BJ (cell line): ENCODE results near the gene MYO18B. TPM values are rescaled to one million over a fixed set of nuclear protein-coding genes. Genes with fewer than 3 reads are reported as not detected.
"Not testable (repeated sequence)": the region's sequence is repeated elsewhere in the genome, so short reads cannot be mapped to it uniquely, and the experiment has no call there.

Experiments
- CTCF ChIA-PET: fragments of 350-600 bp; formaldehyde crosslinking; extraction: SDS; loops from one replicate; lab custom pipeline; 2021; ENCODE audit warnings: antibody characterized with exemption, inconsistent platforms; lab: Yijun Ruan, JAX
- POLR2A ChIA-PET: fragments of 300-600 bp; sonication (Branson Sonifier 250); formaldehyde crosslinking; extraction: SDS; loops from one replicate; lab custom pipeline; 2021; ENCODE audit warnings: antibody characterized with exemption; lab: Charles Lee
- DNase-seq: peaks from one replicate; pipeline ENCODE4 v3.0.0-alpha.2; 2011; ENCODE audit warnings: low read depth
- H3K27me3 ChIP-seq: 2 replicates; pipeline ENCODE4 v1.6.0; 2011; ENCODE audit warnings: low read length; ENCODE audit not compliant: control insufficient read depth, insufficient read depth
- H3K36me3 ChIP-seq: 2 replicates; pipeline ENCODE4 v1.5.1; 2011; ENCODE audit warnings: low read length; ENCODE audit not compliant: control insufficient read depth, insufficient read depth
- H3K4me3 ChIP-seq: 2 replicates; pipeline ENCODE4 v1.5.1; 2011; ENCODE audit warnings: low read depth, mild to moderate bottlenecking, control low read depth, low read length
- polyA plus RNA-seq: library from polyadenylated mRNA; depleted of rRNA; stranded (reverse); fragments of >200 nt; gene quantifications from 2 replicates; pipeline ENCODE4 v1.2.3, GENCODE V29; 2011
- TF ChIP-seq, protein P1 (sequence below): IDR thresholded peaks from 2 replicates; pipeline ENCODE4 v1.5.1; 2011; ENCODE audit warnings: low read depth, mild to moderate bottlenecking, control low read depth, inconsistent platforms, low read length, moderate library complexity; ENCODE audit not compliant: insufficient read depth

Gene MYO18B
- polyA plus RNA-seq, 1 experiment: not detected

GRCh38 chr22:25979968-25980367, 238.0 kb downstream of the MYO18B start:
- POLR2A ChIA-PET: no interaction called here
- CTCF ChIA-PET: no interaction called here
- Histone ChIP-seq H3K36me3 (no peaks in the 10 kb centered on the region), H3K4me3 (no peak overlapping the region), H3K27me3 (no peaks in the 10 kb centered on the region)
- no peak for DNase-seq
- TF ChIP-seq, protein P1, sequence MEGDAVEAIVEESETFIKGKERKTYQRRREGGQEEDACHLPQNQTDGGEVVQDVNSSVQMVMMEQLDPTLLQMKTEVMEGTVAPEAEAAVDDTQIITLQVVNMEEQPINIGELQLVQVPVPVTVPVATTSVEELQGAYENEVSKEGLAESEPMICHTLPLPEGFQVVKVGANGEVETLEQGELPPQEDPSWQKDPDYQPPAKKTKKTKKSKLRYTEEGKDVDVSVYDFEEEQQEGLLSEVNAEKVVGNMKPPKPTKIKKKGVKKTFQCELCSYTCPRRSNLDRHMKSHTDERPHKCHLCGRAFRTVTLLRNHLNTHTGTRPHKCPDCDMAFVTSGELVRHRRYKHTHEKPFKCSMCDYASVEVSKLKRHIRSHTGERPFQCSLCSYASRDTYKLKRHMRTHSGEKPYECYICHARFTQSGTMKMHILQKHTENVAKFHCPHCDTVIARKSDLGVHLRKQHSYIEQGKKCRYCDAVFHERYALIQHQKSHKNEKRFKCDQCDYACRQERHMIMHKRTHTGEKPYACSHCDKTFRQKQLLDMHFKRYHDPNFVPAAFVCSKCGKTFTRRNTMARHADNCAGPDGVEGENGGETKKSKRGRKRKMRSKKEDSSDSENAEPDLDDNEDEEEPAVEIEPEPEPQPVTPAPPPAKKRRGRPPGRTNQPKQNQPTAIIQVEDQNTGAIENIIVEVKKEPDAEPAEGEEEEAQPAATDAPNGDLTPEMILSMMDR: no peak

GRCh38 chr22:25984911-25985310, 242.9 kb downstream of the MYO18B start:
- H3K36me3 ChIP-seq, CTCF ChIA-PET, H3K4me3 ChIP-seq, POLR2A ChIA-PET, DNase-seq, H3K27me3 ChIP-seq: not testable (repeated sequence)

DNA sequence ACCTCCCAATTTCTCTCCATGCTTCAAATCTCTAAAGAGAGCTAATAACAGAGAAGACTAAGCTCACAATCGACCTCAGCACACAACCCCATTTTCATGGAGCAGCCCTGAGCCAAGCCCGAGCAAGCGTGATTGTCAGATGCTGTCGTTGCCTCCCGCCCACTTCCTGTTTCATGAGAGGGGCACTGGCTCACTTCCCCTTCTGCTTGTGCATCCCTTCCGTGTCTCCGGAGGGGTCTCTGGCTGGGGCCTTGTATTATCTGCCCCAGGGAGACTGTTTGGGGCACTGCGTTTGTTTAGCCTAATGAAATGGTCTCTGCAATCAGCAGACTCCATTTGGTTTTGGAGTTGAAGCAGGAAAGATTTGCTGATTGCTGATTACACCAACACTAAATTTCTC, 246.0 kb downstream of the MYO18B start:
- no peaks in the 10 kb centered on the region for H3K36me3 ChIP-seq
- TF ChIP-seq, protein P1: no peak
- no peaks in the 10 kb centered on the region for H3K27me3 ChIP-seq
- POLR2A ChIA-PET: no interaction called here
- no peak overlapping the region for H3K4me3 ChIP-seq
- CTCF ChIA-PET: no interaction called here
- DNase-seq: no peak

DNA sequence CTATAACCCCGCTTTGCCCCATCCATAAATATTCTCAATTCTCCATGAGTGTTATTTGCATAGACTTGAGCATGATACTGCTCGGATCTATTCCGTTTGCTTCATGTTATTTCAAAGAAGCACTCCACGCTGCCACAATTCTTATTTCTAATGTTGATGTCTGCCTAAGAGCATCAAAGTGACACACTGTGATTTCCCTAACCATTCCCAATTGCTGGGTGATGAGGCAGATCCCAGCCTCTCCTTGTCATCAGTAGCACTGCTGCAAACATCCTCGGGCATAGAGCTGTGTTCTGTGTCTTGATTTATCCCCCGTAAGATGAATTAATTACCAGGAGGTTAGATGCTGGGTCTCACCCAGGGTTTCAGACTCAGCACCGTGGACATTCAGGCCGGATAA, 249.0 kb downstream of the MYO18B start:
- ChIA-PET CTCF (no interaction called here), POLR2A (no interaction called here)
- Histone ChIP-seq H3K4me3 (no peak overlapping the region), H3K36me3 (no peaks in the 10 kb centered on the region), H3K27me3 (no peaks in the 10 kb centered on the region)
- DNase-seq: no peak
- TF ChIP-seq, protein P1: no peak

DNA sequence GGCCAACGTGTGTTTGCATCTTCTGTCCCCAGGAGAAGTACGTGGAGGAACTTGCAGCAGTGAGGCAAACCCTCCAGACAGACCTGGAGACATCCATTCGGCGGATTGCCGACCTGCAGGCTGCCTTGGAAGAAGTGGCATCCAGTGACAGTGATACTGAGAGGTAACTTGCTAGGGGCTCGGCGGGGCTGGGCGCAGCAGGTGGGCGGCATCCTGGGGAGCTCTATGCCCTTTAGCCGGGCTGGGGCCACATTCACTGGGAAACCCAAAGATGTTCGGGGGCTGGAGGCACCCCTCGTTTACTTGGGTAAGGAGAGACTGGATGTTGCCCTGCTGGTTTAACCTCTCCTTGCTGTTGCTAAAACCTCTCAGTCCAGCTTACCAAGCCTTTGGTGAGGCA, 250.3 kb downstream of the MYO18B start:
- no peak overlapping the region for H3K4me3 ChIP-seq
- CTCF ChIA-PET: no interaction called here
- H3K27me3 ChIP-seq: no peaks in the 10 kb centered on the region
- no peaks in the 10 kb centered on the region for H3K36me3 ChIP-seq
- POLR2A ChIA-PET: no interaction called here
- TF ChIP-seq, protein P1: no peak
- DNase-seq: no peak

DNA sequence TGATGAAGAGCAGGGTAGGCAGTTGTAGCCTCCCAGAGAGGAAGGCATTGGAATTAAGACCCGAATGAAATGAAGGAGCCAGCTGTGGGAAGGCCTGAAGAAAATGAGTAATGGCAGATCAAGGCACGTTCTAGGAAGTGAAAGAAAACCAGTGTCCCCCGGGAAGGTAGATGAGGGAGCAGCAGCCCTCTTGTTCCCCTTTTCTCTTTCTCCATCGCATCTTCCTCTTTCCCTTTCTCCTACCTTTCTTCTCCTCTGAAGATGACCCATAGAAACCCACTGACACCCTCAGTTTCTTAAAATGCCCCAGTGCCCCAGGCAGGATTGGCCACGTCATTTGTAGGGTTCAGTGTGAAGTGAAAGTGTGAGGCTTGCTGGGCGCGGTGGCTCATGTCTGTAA, 254.7 kb downstream of the MYO18B start:
- Histone ChIP-seq H3K27me3 (no peaks in the 10 kb centered on the region), H3K4me3 (no peak overlapping the region), H3K36me3 (no peaks in the 10 kb centered on the region)
- POLR2A ChIA-PET: no interaction called here
- CTCF ChIA-PET: no interaction called here
- DNase-seq: no peak
- TF ChIP-seq, protein P1: no peak
